ENCODE measurements around the gene FAM53B. TPM values are rescaled to one million over a fixed set of nuclear protein-coding genes. Genes with fewer than 3 reads are reported as not detected.

The FAM53B gene
- total RNA-seq, 4 donors from 2014 or later = 140 to 253 (median 192) TPM

DNA sequence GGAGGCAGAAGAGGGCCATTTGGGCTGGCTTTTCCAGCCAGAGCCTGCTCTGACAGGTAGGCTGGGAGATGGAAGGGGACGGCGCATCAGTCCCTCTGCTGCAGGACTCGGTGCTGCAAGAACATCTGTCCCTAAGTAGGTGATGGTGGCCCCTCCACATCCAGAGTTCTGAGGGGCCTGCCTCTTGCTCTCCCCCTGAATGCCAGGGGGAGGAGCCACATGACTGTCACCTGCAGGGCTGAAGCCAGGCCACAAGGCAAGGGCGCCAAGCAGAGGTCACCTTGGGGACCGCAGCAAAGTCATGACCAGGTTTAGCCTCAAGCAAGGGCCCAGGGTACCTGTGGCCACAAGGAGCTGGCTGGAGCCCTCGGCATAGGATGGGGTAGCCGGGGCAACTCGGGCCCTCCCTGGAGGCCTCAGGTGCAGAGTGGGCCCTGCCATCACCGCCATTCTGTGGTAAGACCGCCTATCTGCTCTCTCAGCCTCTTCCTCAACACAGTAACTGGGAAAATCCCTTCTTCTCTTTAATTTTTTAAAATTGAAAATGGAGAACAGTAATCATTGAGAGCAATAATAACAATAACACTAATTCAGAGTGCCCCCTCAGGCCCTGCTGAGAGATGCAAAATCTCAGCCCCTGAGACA is 99.3 kb downstream of the FAM53B start:
- Histone ChIP-seq H3K4me3 (no peak overlapping the region), H3K36me3 (no peaks in the 10 kb centered on the region), H3K4me1 (peaks cover 88 to 91% of the 10 kb centered on the region in 2 donors), H3K27me3 (no peaks in the 10 kb centered on the region), H3K27ac (peak overlapping the region in 1 of 4 donors; percentile 85), H3K9me3 (no peaks in the 10 kb centered on the region)
- TF ChIP-seq POLR2A (IDR thresholded peaks at IDR 0.05) = no peak
- TF ChIP-seq, protein P1, sequence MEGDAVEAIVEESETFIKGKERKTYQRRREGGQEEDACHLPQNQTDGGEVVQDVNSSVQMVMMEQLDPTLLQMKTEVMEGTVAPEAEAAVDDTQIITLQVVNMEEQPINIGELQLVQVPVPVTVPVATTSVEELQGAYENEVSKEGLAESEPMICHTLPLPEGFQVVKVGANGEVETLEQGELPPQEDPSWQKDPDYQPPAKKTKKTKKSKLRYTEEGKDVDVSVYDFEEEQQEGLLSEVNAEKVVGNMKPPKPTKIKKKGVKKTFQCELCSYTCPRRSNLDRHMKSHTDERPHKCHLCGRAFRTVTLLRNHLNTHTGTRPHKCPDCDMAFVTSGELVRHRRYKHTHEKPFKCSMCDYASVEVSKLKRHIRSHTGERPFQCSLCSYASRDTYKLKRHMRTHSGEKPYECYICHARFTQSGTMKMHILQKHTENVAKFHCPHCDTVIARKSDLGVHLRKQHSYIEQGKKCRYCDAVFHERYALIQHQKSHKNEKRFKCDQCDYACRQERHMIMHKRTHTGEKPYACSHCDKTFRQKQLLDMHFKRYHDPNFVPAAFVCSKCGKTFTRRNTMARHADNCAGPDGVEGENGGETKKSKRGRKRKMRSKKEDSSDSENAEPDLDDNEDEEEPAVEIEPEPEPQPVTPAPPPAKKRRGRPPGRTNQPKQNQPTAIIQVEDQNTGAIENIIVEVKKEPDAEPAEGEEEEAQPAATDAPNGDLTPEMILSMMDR (IDR thresholded peaks at IDR 0.05 in 4 of 5, conservative IDR thresholded peaks at IDR 0.05 in 1 of 5) = no peak
- in situ Hi-C loops (cut with MboI; ENCODE audit: low sequenced_read_pairs in 4 of 4) = loop anchor here in 2 of 4 donors (25.0 kb wide), 1 partner anchor 92 kb away; the partner anchor contains the start of gene FAM53B (in 2 of the 2)
- no peak for ATAC-seq
- intact Hi-C loops (cut with DNase I; ENCODE audit: low total_unique reads) = loop anchor here (5.0 to 10.0 kb wide), 2 partner anchors 97 to 270 kb away; partner anchors contain the start of gene FAM53B
- no peak for DNase-seq

DNA sequence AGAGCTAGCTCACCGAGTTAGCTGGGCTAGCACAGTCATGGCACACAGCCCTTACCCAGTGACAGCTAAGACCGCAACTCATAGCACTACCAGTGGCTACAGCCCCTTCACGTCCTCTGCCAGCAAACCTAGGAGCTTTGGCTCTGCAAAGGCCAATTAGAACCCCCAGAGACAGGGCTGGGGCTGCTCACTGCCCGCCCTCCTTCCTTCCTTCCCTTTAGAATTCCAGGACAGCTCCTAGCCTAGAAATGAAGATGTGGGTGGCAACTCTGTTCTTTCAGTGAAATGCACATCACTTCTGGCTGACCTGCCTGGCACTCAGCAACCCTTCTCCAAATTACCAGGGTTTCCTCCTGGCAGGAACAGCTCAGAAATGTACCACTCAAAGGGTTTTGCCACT is 99.9 kb downstream of the FAM53B start:
- H3K36me3 ChIP-seq = no peaks in the 10 kb centered on the region
- no peak overlapping the region for H3K27ac ChIP-seq
- DNase-seq = no peak
- in situ Hi-C loops (cut with MboI; ENCODE audit: low sequenced_read_pairs in 4 of 4) = loop anchor here in 2 of 4 donors (25.0 kb wide), 1 partner anchor 93 kb away; the partner anchor contains the start of gene FAM53B (in 2 of the 2)
- TF ChIP-seq, protein P1 (IDR thresholded peaks at IDR 0.05 in 4 of 5, conservative IDR thresholded peaks at IDR 0.05 in 1 of 5) = no peak
- TF ChIP-seq POLR2A (IDR thresholded peaks at IDR 0.05) = no peak
- H3K27me3 ChIP-seq = no peaks in the 10 kb centered on the region
- H3K9me3 ChIP-seq = no peaks in the 10 kb centered on the region
- no peak overlapping the region for H3K4me3 ChIP-seq
- peaks cover 87% of the 10 kb centered on the region in 2 donors for H3K4me1 ChIP-seq
- intact Hi-C loops (cut with DNase I; ENCODE audit: low total_unique reads) = loop anchor here (10.0 kb wide), 1 partner anchor 271 kb away; no protein-coding TSS in a partner anchor
- ATAC-seq = no peak

DNA sequence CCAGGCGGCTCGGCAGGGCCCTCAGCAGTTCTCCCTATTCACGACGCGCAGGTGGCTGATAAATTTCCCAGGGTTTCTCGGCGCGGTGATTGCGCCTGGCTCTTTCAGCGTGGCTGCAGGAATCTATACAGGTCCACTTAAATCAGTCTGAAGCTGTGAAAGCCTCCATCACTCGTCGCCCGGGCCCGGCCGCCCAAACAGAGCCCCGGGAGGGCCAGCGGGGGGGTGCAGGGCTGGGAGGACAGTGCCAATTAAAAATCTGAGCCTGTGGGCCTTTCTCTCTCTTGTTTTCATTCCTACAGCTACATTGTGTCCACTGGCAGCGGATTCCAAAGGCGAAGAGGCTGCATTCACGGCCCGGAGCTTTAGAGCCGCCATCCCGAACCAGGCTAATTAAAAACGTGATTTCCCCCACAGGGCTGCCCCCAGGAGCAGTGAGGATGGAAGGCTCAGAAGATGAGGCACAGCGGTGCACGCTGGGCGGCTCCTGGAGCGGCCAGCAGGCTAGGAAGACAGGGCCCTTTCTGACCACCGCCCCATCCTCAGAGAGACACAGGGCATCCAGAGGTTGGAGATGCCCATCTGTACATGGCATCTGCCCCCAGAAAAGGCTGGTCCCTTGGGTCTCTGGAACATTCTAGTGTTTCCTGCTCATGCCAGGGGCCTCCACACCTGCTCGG is 100.7 kb downstream of the FAM53B start:
- no peak for DNase-seq

DNA sequence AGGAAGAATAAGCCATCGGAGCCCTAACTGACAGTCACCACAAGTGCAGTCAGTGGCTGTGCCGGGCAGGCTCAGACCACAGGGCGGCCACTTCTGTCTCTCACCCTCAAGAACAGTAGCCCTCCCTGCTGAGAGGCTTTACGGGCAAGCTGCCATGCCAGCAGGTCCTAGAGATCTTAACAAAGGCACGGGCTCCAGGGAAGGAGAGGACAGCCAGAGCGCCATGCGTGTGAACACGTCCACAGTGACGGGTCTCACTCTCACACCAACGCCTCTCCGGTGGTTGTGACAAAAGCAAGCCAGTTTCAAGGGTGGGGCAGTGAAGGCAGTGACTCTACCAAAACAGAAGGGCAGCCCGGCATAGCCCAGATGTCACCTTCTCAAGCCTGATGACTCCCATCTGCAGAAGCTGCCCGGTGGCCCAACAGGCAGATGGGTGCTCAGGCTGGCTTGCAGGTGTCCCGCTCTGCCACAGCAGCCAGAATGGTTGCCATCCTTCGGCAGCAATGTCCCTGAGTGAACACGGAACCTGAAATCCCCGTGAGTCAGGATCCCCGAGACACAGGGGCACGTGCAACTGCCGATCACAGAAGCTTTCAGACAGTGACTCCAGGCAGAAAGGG is 102.0 kb downstream of the FAM53B start:
- TF ChIP-seq, protein P1 (IDR thresholded peaks at IDR 0.05 in 4 of 5, conservative IDR thresholded peaks at IDR 0.05 in 1 of 5) = no peak
- TF ChIP-seq POLR2A (IDR thresholded peaks at IDR 0.05) = no peak
- in situ Hi-C loops (cut with MboI; ENCODE audit: low sequenced_read_pairs in 4 of 4) (loop anchor here in 2 of 4 donors (25.0 kb wide), 1 partner anchor 95 kb away; the partner anchor contains the start of gene FAM53B (in 2 of the 2)), intact Hi-C loops (cut with DNase I; ENCODE audit: low total_unique reads) (loop anchor here (10.0 kb wide), 1 partner anchor 273 kb away; no protein-coding TSS in a partner anchor)
- H3K4me1 ChIP-seq = peaks cover 67 to 74% of the 10 kb centered on the region in 2 donors
- H3K27ac ChIP-seq = peak overlapping the region in 3 of 4 donors; percentile 25 to 64 (median 26)
- no peak overlapping the region for H3K4me3 ChIP-seq
- ATAC-seq (peak in 1 of 2 donors; percentile 28), DNase-seq (peak in 1 of 2 donors; percentile 45)
- H3K36me3 ChIP-seq = no peaks in the 10 kb centered on the region
- H3K9me3 ChIP-seq = no peaks in the 10 kb centered on the region
- no peaks in the 10 kb centered on the region for H3K27me3 ChIP-seq

More for the DNA sequence above, 100.7 kb downstream of the FAM53B start:
- H3K9me3 ChIP-seq = no peaks in the 10 kb centered on the region
- no peak overlapping the region for H3K27ac ChIP-seq
- no peak for ATAC-seq
- TF ChIP-seq, protein P1 (IDR thresholded peaks at IDR 0.05 in 4 of 5, conservative IDR thresholded peaks at IDR 0.05 in 1 of 5) = no peak
- TF ChIP-seq POLR2A (IDR thresholded peaks at IDR 0.05) = no peak
- intact Hi-C loops (cut with DNase I; ENCODE audit: low total_unique reads) = loop anchor here (10.0 kb wide), 1 partner anchor 271 kb away; no protein-coding TSS in a partner anchor
- H3K4me3 ChIP-seq = no peak overlapping the region
- no peaks in the 10 kb centered on the region for H3K27me3 ChIP-seq
- no peaks in the 10 kb centered on the region for H3K36me3 ChIP-seq
- in situ Hi-C loops (cut with MboI; ENCODE audit: low sequenced_read_pairs in 4 of 4) = loop anchor here in 2 of 4 donors (25.0 kb wide), 1 partner anchor 94 kb away; the partner anchor contains the start of gene FAM53B (in 2 of the 2)
- peaks cover 80 to 86% of the 10 kb centered on the region in 2 donors for H3K4me1 ChIP-seq

Measured in gastrocnemius medialis (tissue), 4 donors.